ENCODE data around the gene TAF8.

TAF8 gene

GRCh38 chr6:42068872-42069522 lies 18.7 kb downstream of the TAF8 start:
- no peak for TF ChIP-seq CTCF (conservative IDR thresholded peaks at IDR 0.05; ENCODE audit: low read depth)
- POLR2A ChIA-PET (ENCODE audit: low non-redundant PET) = no interaction called here
- H3K27ac ChIP-seq = no peak overlapping the region
- CTCF ChIA-PET = interaction anchor here (0.5 to 1.4 kb wide), 3 partner anchors 9 to 146 kb away, joined by 3 to 4 read pairs (median 3); no protein-coding TSS in a partner anchor
- DNase-seq (ENCODE audit: low spot score) = no peak

- POLR2A ChIA-PET (ENCODE audit: low non-redundant PET) = no interaction called here
- H3K27ac ChIP-seq = no peak overlapping the region
- CTCF ChIA-PET = no interaction called here
- DNase-seq (ENCODE audit: low spot score) = no peak
- TF ChIP-seq CTCF (conservative IDR thresholded peaks at IDR 0.05; ENCODE audit: low read depth) = no peak
Observed at GRCh38 chr6:42071881-42072583, 21.7 kb downstream of the TAF8 start.

- DNase-seq (ENCODE audit: low spot score) = no peak
- peak overlapping the region; percentile 33; the same call in 1 of the 2 replicates for H3K27ac ChIP-seq
- CTCF ChIA-PET = interaction anchor here (0.6 kb wide), 2 partner anchors 15 to 1187 kb away, joined by 3 read pairs; no protein-coding TSS in a partner anchor
- no peak for TF ChIP-seq CTCF (conservative IDR thresholded peaks at IDR 0.05; ENCODE audit: low read depth)
- POLR2A ChIA-PET (ENCODE audit: low non-redundant PET) = interaction anchor here (0.5 kb wide), 1 partner anchor 10 kb away, joined by 6 read pairs; no protein-coding TSS in a partner anchor
Observed at GRCh38 chr6:42073287-42073686, 23.0 kb downstream of the TAF8 start.

- DNase-seq (ENCODE audit: low spot score) = peak; percentile 82
- POLR2A ChIA-PET (ENCODE audit: low non-redundant PET) = no interaction called here
- TF ChIP-seq CTCF (conservative IDR thresholded peaks at IDR 0.05; ENCODE audit: low read depth) = peak; percentile 83
- H3K27ac ChIP-seq = peak overlapping the region; percentile 33
- CTCF ChIA-PET = interaction anchor here (0.5 to 1.0 kb wide), 6 partner anchors 9 to 140 kb away, joined by 3 to 5 read pairs (median 4); no protein-coding TSS in a partner anchor
Observed at GRCh38 chr6:42075159-42075838, 25.0 kb downstream of the TAF8 start.

- CTCF ChIA-PET = no interaction called here
Observed at GRCh38 chr6:42078386-42078785, 28.1 kb downstream of the TAF8 start.

More at GRCh38 chr6:42078386-42078785, 28.1 kb downstream of the TAF8 start:
- H3K27ac ChIP-seq = peak overlapping the region; percentile 28; the same call in 1 of the 2 replicates
- no peak for TF ChIP-seq CTCF (conservative IDR thresholded peaks at IDR 0.05; ENCODE audit: low read depth)
- no peak for DNase-seq (ENCODE audit: low spot score)
- POLR2A ChIA-PET (ENCODE audit: low non-redundant PET) = no interaction called here
